PC-9 (cell line): ENCODE data around the gene E2F6.

Source experiments
- EZH2 ChIP-seq: fragments of 200-600 bp; sonication (generic); IDR thresholded peaks from 2 replicates; pipeline ENCODE4 v1.8.0; 2017; ENCODE audit warnings: antibody characterized with exemption, low read depth
- TF ChIP-seq, protein P1 (sequence below): fragments of 200-600 bp; sonication (generic); conservative IDR thresholded peaks from 2 replicates; pipeline ENCODE4 v1.6.1; 2017; ENCODE audit warnings: mixed run types, antibody characterized with exemption, mild to moderate bottlenecking, moderate library complexity

DNA sequence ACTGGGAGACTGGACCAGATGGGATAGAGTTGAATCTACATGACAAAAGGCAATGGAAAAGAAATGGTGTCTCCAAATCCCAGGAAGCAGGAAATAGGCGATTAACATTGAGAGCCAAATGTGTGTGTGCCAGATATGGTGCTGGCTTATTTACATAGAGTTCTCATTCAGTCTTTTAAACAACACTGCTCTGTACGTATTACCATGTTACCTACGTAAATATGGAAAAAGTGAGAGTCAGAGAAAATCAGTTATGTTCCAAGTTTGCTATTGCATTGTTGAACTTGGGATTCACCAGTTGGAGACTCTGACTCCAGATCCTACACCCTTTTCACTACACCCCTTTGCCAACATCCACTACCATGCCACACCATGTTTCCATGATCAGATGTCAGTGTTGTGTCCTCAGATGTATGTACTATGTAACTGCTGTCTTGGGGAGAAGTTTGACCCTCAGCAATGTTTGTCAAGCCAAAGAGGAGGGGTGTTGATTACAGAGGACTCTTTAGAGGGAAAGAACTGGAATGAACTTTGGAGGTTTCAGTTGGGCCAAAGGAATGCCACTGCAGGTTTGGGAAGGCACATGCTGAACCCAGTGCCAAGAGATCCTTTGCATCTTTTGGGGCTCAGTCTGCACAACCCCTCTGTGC, 48.2 kb upstream of the E2F6 start:
- TF ChIP-seq, protein P1, sequence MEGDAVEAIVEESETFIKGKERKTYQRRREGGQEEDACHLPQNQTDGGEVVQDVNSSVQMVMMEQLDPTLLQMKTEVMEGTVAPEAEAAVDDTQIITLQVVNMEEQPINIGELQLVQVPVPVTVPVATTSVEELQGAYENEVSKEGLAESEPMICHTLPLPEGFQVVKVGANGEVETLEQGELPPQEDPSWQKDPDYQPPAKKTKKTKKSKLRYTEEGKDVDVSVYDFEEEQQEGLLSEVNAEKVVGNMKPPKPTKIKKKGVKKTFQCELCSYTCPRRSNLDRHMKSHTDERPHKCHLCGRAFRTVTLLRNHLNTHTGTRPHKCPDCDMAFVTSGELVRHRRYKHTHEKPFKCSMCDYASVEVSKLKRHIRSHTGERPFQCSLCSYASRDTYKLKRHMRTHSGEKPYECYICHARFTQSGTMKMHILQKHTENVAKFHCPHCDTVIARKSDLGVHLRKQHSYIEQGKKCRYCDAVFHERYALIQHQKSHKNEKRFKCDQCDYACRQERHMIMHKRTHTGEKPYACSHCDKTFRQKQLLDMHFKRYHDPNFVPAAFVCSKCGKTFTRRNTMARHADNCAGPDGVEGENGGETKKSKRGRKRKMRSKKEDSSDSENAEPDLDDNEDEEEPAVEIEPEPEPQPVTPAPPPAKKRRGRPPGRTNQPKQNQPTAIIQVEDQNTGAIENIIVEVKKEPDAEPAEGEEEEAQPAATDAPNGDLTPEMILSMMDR: no peak
- TF ChIP-seq EZH2: no peak
